Skeletal muscle tissue (tissue), 4 donors: ENCODE results near the gene TUBB1. TPM values are rescaled to one million over a fixed set of nuclear protein-coding genes. Genes with fewer than 3 reads are reported as not detected.

Experiments used
- H3K27ac ChIP-seq: one replicate; pipeline ENCODE4 v1.7.0; 2013; ENCODE audit warnings: mild to moderate bottlenecking, low read depth, low read length, inconsistent platforms
- H3K27me3 ChIP-seq, 3 donors: one replicate each; pipeline ENCODE4 v1.7.0; 2013; ENCODE audit warnings: low read length in 3 of 3; ENCODE audit not compliant: control insufficient read depth in 3 of 3, insufficient read depth in 3 of 3
- H3K36me3 ChIP-seq, 3 donors: one replicate each; pipeline ENCODE4 v1.7.0; 2013; ENCODE audit warnings: low read length in 3 of 3; ENCODE audit not compliant: control insufficient read depth in 3 of 3, insufficient read depth in 3 of 3
- H3K4me1 ChIP-seq, 3 donors: one replicate each; pipeline ENCODE4 v1.7.0; 2013; ENCODE audit warnings: low read length in 3 of 3, mild to moderate bottlenecking in 3 of 3; ENCODE audit not compliant: control insufficient read depth in 3 of 3, insufficient read depth in 3 of 3
- H3K4me3 ChIP-seq, 3 donors: one replicate each; pipeline ENCODE4 v1.7.0; 2013; ENCODE audit warnings: low read length in 3 of 3
- H3K9ac ChIP-seq, 3 donors: one replicate each; pipeline ENCODE4 v1.7.0; 2013; ENCODE audit warnings: low read length in 3 of 3, mild to moderate bottlenecking in 3 of 3, moderate library complexity in 2 of 3, low read depth in 1 of 3
- H3K9me3 ChIP-seq, 3 donors: one replicate each; pipeline ENCODE4 v1.7.0; 2013; ENCODE audit warnings: low read length in 3 of 3; ENCODE audit not compliant: control insufficient read depth in 3 of 3
- total RNA-seq: library from RNA; depleted of rRNA; stranded (reverse); fragments of >200 nt; gene quantifications from one replicate; pipeline ENCODE4 v1.2.3, GENCODE V29; 2014
- donor health status: Osteomylitis.

TUBB1 gene
- total RNA-seq, 1 donor from 2014 or later = 1.0 TPM

DNA sequence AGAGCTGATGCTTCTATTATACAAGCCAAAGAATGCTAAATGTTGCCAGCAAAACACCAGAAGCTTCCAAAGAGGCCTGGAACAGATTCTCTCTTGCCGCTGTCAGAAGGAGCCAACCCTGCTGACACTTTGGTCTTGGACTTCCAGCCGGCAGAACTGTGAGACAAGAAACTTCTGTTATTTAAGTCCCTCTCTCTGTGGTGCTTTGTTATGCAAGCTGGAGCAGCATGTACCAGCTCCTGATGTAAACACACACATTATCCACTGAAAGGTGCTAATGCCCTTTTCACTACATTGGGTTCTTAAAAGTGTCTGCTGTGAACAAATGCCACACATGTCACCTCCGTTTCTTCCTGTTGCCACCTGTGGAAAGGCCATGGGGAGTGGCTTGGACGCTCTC, 49.3 kb downstream of the TUBB1 start:
- Histone ChIP-seq H3K9me3 (no peaks in the 10 kb centered on the region), H3K4me3 (no peak overlapping the region), H3K36me3 (no peaks in the 10 kb centered on the region), H3K9ac (no peak overlapping the region), H3K27ac (no peak overlapping the region), H3K27me3 (peaks cover 0 to 3% (median 0%) of the 10 kb centered on the region in 3 donors), H3K4me1 (no peaks in the 10 kb centered on the region)

DNA sequence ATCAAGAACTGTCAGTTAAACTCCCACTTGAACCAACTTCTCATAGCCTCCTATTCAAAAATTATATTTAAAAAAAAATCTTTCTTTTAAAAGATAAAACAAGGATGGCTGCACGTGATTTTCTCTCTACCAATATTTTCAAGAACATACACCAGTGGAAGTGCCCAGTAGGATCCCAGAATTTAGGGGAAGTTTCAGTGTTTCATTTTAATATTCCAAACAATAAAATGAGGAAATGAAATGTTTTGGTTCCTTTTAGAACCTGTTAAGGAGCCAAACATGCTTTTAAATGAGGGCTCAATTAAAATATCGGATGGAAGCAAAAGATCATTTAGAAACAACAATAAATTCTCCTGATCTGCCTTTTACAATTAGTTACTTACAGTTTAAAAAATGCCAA, 49.8 kb downstream of the TUBB1 start:
- Histone ChIP-seq H3K9me3 (no peaks in the 10 kb centered on the region), H3K27ac (no peak overlapping the region), H3K36me3 (no peaks in the 10 kb centered on the region), H3K9ac (no peak overlapping the region), H3K27me3 (peaks cover 0 to 3% (median 0%) of the 10 kb centered on the region in 3 donors), H3K4me1 (no peaks in the 10 kb centered on the region), H3K4me3 (no peak overlapping the region)

DNA sequence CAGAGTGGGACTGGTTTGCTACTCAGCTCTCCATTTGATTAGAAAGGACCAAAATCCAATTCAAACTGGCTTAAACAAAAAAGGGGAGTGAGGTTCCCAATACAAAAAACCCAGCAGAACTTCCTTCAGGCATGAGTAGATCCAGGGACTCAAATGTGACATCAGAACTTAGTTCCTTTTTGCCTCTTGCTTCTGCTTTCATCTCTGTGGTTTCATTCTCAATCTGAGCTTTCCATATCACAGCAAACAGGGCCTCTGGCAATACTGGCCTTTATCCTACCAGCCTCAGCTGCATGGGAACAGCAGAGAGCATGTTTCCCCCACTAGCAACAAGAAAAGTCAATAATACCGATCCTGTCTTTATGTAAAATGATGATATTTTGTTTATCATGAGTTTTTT, 52.0 kb downstream of the TUBB1 start:
- H3K4me1 ChIP-seq = no peaks in the 10 kb centered on the region
- no peak overlapping the region for H3K9ac ChIP-seq
- peaks cover 5 to 8% (median 6%) of the 10 kb centered on the region in 3 donors for H3K27me3 ChIP-seq
- no peak overlapping the region for H3K4me3 ChIP-seq
- H3K9me3 ChIP-seq = no peaks in the 10 kb centered on the region
- no peaks in the 10 kb centered on the region for H3K36me3 ChIP-seq
- H3K27ac ChIP-seq = no peak overlapping the region

DNA sequence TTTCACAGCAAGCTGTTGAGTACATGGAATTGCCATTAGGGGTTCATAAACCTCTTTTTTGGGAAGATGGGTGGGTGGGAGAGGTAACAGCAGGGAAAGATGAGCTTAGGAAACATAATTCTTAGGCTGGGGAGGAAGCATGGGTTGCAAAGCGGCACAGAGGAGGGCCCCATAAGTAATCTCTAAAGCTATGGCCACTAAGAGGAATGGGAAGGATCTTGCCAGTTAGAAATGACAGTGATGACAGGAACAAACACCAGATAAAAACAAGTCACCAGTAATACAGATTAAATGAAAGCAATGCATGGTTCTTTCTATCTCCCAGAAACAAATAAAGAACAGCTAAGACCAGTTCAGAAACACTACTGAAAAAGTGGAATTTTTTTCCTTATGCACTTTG, 54.4 kb downstream of the TUBB1 start:
- H3K36me3 ChIP-seq = no peaks in the 10 kb centered on the region
- H3K9me3 ChIP-seq = no peaks in the 10 kb centered on the region
- no peaks in the 10 kb centered on the region for H3K4me1 ChIP-seq
- no peak overlapping the region for H3K4me3 ChIP-seq
- no peak overlapping the region for H3K27ac ChIP-seq
- peaks cover 5 to 12% (median 6%) of the 10 kb centered on the region in 3 donors for H3K27me3 ChIP-seq
- no peak overlapping the region for H3K9ac ChIP-seq

DNA sequence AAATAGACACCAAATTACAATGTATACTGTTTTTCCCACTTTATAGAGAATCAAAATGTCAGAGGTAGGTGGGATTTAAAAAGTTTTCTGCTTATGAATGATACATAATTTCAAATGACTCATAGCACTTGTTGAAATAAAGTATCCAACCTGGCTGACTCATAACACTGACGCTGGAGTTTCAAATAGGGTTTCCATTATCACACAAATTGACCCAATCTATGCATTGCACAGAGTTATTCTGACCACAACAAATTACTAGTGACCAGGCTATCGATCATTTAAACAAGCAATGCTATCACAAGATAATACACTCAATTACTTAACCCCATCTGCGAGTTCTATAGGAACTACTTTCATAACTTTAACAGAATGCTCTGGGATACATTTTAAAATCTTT, 55.2 kb downstream of the TUBB1 start:
- Histone ChIP-seq H3K4me3 (no peak overlapping the region), H3K27me3 (peaks cover 5 to 12% (median 6%) of the 10 kb centered on the region in 3 donors), H3K4me1 (no peaks in the 10 kb centered on the region), H3K9me3 (no peaks in the 10 kb centered on the region), H3K36me3 (no peaks in the 10 kb centered on the region), H3K9ac (no peak overlapping the region), H3K27ac (no peak overlapping the region)

DNA sequence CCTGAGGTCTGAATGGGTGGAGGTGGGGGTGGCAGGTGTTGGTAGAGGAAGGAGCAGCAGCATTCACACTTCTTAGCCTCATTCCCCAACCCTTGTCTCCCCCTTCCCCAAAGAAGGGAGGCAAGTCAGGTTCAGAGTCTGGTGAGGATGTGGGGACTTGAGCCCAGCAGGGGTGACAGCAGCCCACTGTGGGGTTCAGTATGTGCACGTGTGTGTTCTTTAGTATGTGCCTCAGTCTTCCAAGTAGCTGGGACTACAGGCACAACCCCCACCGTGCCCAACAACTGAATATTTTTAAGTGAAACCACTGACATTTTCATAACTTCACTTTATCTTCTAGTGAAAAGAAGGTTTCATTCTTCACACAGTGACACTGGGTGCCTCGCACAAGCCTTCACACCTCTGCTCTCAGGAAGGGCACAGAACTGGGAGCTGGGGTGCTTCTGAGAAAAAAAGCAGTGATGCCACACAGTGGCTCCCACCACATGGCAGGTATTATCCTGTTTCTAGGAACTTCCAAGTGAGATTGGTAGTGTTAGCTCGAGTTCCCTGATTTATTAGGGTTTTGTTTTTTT, 56.8 kb downstream of the TUBB1 start:
- H3K27me3 ChIP-seq = peaks cover 5 to 10% (median 6%) of the 10 kb centered on the region in 3 donors
- H3K36me3 ChIP-seq = no peaks in the 10 kb centered on the region
- no peaks in the 10 kb centered on the region for H3K4me1 ChIP-seq
- no peaks in the 10 kb centered on the region for H3K9me3 ChIP-seq
- no peak overlapping the region for H3K9ac ChIP-seq
- H3K4me3 ChIP-seq = no peak overlapping the region
- H3K27ac ChIP-seq = no peak overlapping the region

Other genes with a start within 250 kb of the TUBB1 start
- 1.0 TPM for gene GNAS-AS1, start 168.5 kb upstream of the TUBB1 start, total RNA-seq
- gene GNAS, start 166.7 kb upstream of the TUBB1 start, total RNA-seq = 820 TPM
- gene NELFCD, start 38.2 kb upstream of the TUBB1 start, total RNA-seq = 41.2 TPM
- 59.5 TPM for gene CTSZ, start 12.2 kb upstream of the TUBB1 start, total RNA-seq
- 28.2 TPM for gene ATP5F1E, start 12.9 kb downstream of the TUBB1 start, total RNA-seq
- gene PRELID3B, start 23.4 kb downstream of the TUBB1 start, total RNA-seq = 38.6 TPM
- gene ZNF831, start 144.4 kb downstream of the TUBB1 start, total RNA-seq = under 0.01 TPM